GM13976 (cell line): ENCODE measurements around the gene KCNK16.

ENCODE experiments used
- DNase-seq: peaks from one replicate; pipeline ENCODE4 v3.0.0; 2012; ENCODE audit warnings: low spot score
- CTCF ChIP-seq: IDR thresholded peaks from 2 replicates; pipeline ENCODE4 v1.5.1; 2012; ENCODE audit warnings: borderline replicate concordance, mild to moderate bottlenecking; ENCODE audit not compliant: insufficient read depth; ENCODE audit errors: extremely low read depth, missing control alignments, control extremely low read depth
- in situ Hi-C: fragments of 300-500 bp; cut with MboI; formaldehyde crosslinking; loops from one replicate; pipeline ENCODE4 v1.12.0; 2022; ENCODE audit warnings: low sequenced_read_pairs, mixed read lengths, inconsistent platforms; ENCODE audit not compliant: unreplicated experiment

The KCNK16 gene

GRCh38 chr6:39335780-39336545, 13.5 kb upstream of the KCNK16 start:
- DNase-seq = no peak
- in situ Hi-C loops = no loop called here
- no peak for TF ChIP-seq CTCF

- in situ Hi-C loops = no loop called here
- DNase-seq = no peak
- TF ChIP-seq CTCF = no peak
Measured at GRCh38 chr6:39333644-39334438, 11.3 kb upstream of the KCNK16 start.

GRCh38 chr6:39330476-39330875, 8.0 kb upstream of the KCNK16 start:
- no peak for DNase-seq
- TF ChIP-seq CTCF = no peak
- in situ Hi-C loops = no loop called here

- TF ChIP-seq CTCF = no peak
- in situ Hi-C loops = no loop called here
- DNase-seq = peak; percentile 65
Measured at GRCh38 chr6:39330057-39330456, 7.6 kb upstream of the KCNK16 start.

DNA sequence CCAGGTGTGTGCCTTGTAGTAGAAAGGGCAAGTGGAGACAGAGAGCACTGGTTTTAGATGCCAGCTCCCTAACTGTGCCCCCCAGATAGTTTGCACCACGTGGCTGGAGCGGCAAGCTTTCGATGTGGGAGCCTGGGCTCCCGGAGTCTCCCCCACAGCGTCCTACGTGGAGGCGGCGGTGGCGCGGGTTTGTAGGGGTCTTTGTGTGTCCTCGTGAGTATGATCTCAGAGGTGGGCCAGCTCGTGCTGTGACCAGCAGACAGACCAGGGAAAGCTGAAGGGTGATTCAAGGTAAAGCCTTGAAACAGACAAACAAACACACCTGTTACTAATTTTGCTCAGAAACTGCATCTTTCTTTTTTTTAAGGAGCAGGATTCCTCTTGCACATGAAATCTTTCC, 5.6 kb upstream of the KCNK16 start:
- in situ Hi-C loops = no loop called here
- no peak for TF ChIP-seq CTCF
- DNase-seq = no peak

- in situ Hi-C loops = no loop called here
- TF ChIP-seq CTCF = no peak
- DNase-seq = no peak
Measured at GRCh38 chr6:39327507-39327906, 5.0 kb upstream of the KCNK16 start.

DNA sequence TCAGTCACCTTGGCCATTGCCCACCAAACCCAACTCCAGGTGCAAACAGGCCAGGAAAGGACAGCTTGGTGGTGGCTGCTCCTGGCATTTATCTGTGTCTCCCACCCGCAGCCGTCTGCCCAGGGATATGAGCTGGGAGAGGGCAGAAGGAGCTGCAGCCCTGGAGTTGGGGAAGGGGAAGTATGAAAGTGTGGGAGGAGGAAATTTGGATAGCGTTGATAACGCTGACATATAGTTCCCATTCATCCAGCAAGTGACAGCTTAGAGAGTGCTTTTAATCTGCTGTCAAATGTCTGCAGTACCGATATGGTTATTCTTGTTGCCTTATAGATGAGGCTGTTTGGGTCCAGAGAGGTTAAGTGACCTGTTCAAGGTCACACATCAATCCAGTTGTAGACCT, 741 bp downstream of the KCNK16 start:
- DNase-seq = no peak
- no peak for TF ChIP-seq CTCF
- in situ Hi-C loops = no loop called here
